SK-N-SH (cell line): ENCODE results near the gene FBXW9. TPM values are rescaled to one million over a fixed set of nuclear protein-coding genes. Genes with fewer than 3 reads are reported as not detected.
A peak's percentile ranks its signal among the peaks of the same experiment; 100 is the strongest.

ENCODE experiments used
- CTCF ChIA-PET: fragments of 300-600, 350-600 bp; formaldehyde crosslinking; extraction: SDS; loops from one replicate; lab custom pipeline; 2021; lab: Yijun Ruan, JAX
- POLR2A ChIA-PET: fragments of 350-600 bp; sonication (Branson Sonifier 250); formaldehyde crosslinking; extraction: SDS; loops from one replicate; lab custom pipeline; 2020; ENCODE audit warnings: antibody characterized with exemption, inconsistent platforms; lab: Yijun Ruan, JAX
- DNase-seq: peaks from one replicate; pipeline ENCODE4 v3.0.0; 2012
- H2AFZ ChIP-seq: fragments of 200-600 bp; sonication (generic); 2 replicates; pipeline ENCODE4 v1.8.1; 2016; ENCODE audit warnings: antibody characterized with exemption, mild to moderate bottlenecking, low read depth
- H3F3A ChIP-seq: fragments of 200-600 bp; sonication (generic); replicated peaks from 2 replicates; pipeline ENCODE3; 2016; ENCODE audit warnings: antibody characterized with exemption, mild to moderate bottlenecking; ENCODE audit not compliant: insufficient read depth
- H3K27ac ChIP-seq, 2 experiments: fragments of 200-500 bp in 1 of 2; fragments of 200-600 bp in 1 of 2; sonication (Bioruptor generic) in 1 of 2; sonication (generic), shearing (Covaris generic) in 1 of 2; 2 replicates each; pipeline versions ENCODE4 v1.5.1 to v1.6.1; 2014 to 2016; ENCODE audit warnings: low read depth in 2 of 2, inconsistent platforms in 1 of 2, low read length in 1 of 2, mild to moderate bottlenecking in 1 of 2, mixed read lengths in 1 of 2
- H3K27me3 ChIP-seq: fragments of 200-600 bp; sonication (generic), shearing (Covaris generic); 2 replicates; pipeline ENCODE4 v1.6.1; 2016; ENCODE audit warnings: mixed run types; ENCODE audit not compliant: insufficient read depth
- H3K36me3 ChIP-seq, 2 experiments: fragments of 200-500 bp in 1 of 2; fragments of 200-600 bp in 1 of 2; sonication (Bioruptor generic) in 1 of 2; sonication (generic) in 1 of 2; replicated peaks in 1 of 2; 2 replicates each; pipeline versions ENCODE3 to v1.5.1; 2014 to 2016; ENCODE audit warnings: low read length in 1 of 2, mild to moderate bottlenecking in 1 of 2; ENCODE audit not compliant: insufficient read depth in 2 of 2, control insufficient read depth in 1 of 2
- H3K4me1 ChIP-seq, 2 experiments: fragments of 200-500 bp in 1 of 2; fragments of 200-600 bp in 1 of 2; sonication (Bioruptor generic) in 1 of 2; sonication (generic), shearing (Covaris generic) in 1 of 2; 2 replicates each; pipeline versions ENCODE4 v1.5.1 to v1.6.1; 2014 to 2016; ENCODE audit warnings: low read depth in 1 of 2, low read length in 1 of 2, mixed run types in 1 of 2; ENCODE audit not compliant: insufficient read depth in 2 of 2, control insufficient read depth in 1 of 2
- H3K4me2 ChIP-seq: fragments of 200-600 bp; sonication (generic), shearing (Covaris generic); 2 replicates; pipeline ENCODE4 v1.6.1; 2017; ENCODE audit warnings: mixed run types
- H3K4me3 ChIP-seq, 2 experiments: fragments of 200-500 bp in 1 of 2; fragments of 200-600 bp in 1 of 2; sonication (Bioruptor generic) in 1 of 2; sonication (generic), shearing (Covaris generic) in 1 of 2; 2 replicates each; pipeline versions ENCODE4 v1.5.1 to v1.8.1; 2014 to 2016; ENCODE audit warnings: low read depth in 2 of 2, inconsistent platforms in 1 of 2, low read length in 1 of 2, mild to moderate bottlenecking in 1 of 2, mixed read lengths in 1 of 2, moderate library complexity in 1 of 2
- H3K79me2 ChIP-seq: fragments of 200-600 bp; sonication (generic); 2 replicates; pipeline ENCODE4 v1.8.1; 2017; ENCODE audit warnings: mild to moderate bottlenecking; ENCODE audit not compliant: insufficient read depth
- H3K9ac ChIP-seq: fragments of 200-600 bp; sonication (generic); 2 replicates; pipeline ENCODE4 v1.6.1; 2017; ENCODE audit warnings: mixed run types
- H3K9me2 ChIP-seq: fragments of 200-600 bp; sonication (generic); 2 replicates; pipeline ENCODE4 v1.6.1; 2017; ENCODE audit warnings: mixed run types
- H3K9me3 ChIP-seq: fragments of 200-600 bp; sonication (generic); 2 replicates; pipeline ENCODE4 v1.6.1; 2017; ENCODE audit warnings: mixed run types, mild to moderate bottlenecking, moderate library complexity
- H4K20me1 ChIP-seq: fragments of 200-600 bp; sonication (generic); 2 replicates; pipeline ENCODE4 v1.6.1; 2017; ENCODE audit warnings: mild to moderate bottlenecking, mixed run types; ENCODE audit not compliant: insufficient read depth
- CHD2 ChIP-seq: fragments of 150-350 bp; IDR thresholded peaks from 2 replicates; pipeline ENCODE4 v1.6.1; 2018; ENCODE audit warnings: low read length; ENCODE audit not compliant: partially characterized antibody
- GATA2 ChIP-seq: sonication (generic); formaldehyde crosslinking; IDR thresholded peaks from 2 replicates; pipeline ENCODE4 v1.5.0; 2020; ENCODE audit warnings: mild to moderate bottlenecking, missing genetic modification reagents
- JUND ChIP-seq: IDR thresholded peaks from 2 replicates; pipeline ENCODE4 v1.4.0; 2012
- MXI1 ChIP-seq: IDR thresholded peaks from 2 replicates; pipeline ENCODE4 v1.6.1; 2012; ENCODE audit warnings: mild to moderate bottlenecking, low read depth, low read length, improper control_type of control experiment
- NRF1 ChIP-seq: IDR thresholded peaks from 2 replicates; pipeline ENCODE4 v1.6.1; 2012; ENCODE audit warnings: low read depth, mild to moderate bottlenecking, low read length
- PBX3 ChIP-seq: IDR thresholded peaks from 2 replicates; pipeline ENCODE4; 2012
- POLR2AphosphoS5 ChIP-seq: IDR thresholded peaks from 2 replicates; pipeline ENCODE4 v1.6.1; 2012; ENCODE audit warnings: low read depth, low read length
- RXRA ChIP-seq: IDR thresholded peaks from 2 replicates; pipeline ENCODE4 v1.4.0; 2012; ENCODE audit warnings: low read depth, mild to moderate bottlenecking, borderline replicate concordance
- TEAD4 ChIP-seq: IDR thresholded peaks from 2 replicates; pipeline ENCODE4 v1.4.0; 2012; ENCODE audit warnings: mild to moderate bottlenecking, borderline replicate concordance; ENCODE audit not compliant: insufficient read depth
- WGBS: methylation state at CpG from one replicate; pipeline ENCODE4 v1.1.6; 2017; ENCODE audit warnings: low lambda C conversion rate; 5-methylcytosine and 5-hydroxymethylcytosine counted together
- polyA plus RNA-seq, 3 experiments: library from polyadenylated mRNA; depleted of rRNA; stranded (reverse); fragments of >200 nt; gene quantifications; 2 replicates each; pipeline ENCODE4 v1.2.3, GENCODE V29; 2012

FBXW9 gene
- polyA plus RNA-seq, 1 of the 3 experiments (the other 2 are of a cell fraction), result 26.6 TPM

GRCh38 chr19:12667731-12668302 lies 28.6 kb downstream of the FBXW9 start:
- no peaks in the 10 kb centered on the region for H3K27me3 ChIP-seq
- TF ChIP-seq MXI1 (no peak), CHD2 (no peak), PBX3 (no peak), TEAD4 (no peak)
- no peak overlapping the region; the same call in 1 of the 2 replicates for H3K9ac ChIP-seq
- peaks cover 51% of the 10 kb centered on the region for H3K79me2 ChIP-seq
- no peak for DNase-seq
- H3F3A ChIP-seq, result peaks cover 28% of the 10 kb centered on the region
- no peaks in the 10 kb centered on the region for H4K20me1 ChIP-seq
- H3K4me3 ChIP-seq, result peak overlapping the region; percentile 80 to 85; a peak in 3 of 4 replicates
- 55% methylated on average over 4 of the region's 4 CpGs for WGBS
- ChIA-PET POLR2A (interaction anchor here (0.6 kb wide), 1 partner anchor 13 kb away, joined by 3 read pairs; no protein-coding TSS in a partner anchor), CTCF (interaction anchor here (1.2 to 3.1 kb wide), 4 partner anchors 9 to 28 kb away, joined by 3 to 13 read pairs (median 8); no protein-coding TSS in a partner anchor)
- no peaks in the 10 kb centered on the region for H3K9me3 ChIP-seq
- H3K4me2 ChIP-seq, result peak overlapping the region; percentile 90
- no peaks in the 10 kb centered on the region for H3K9me2 ChIP-seq
- H3K27ac ChIP-seq, result no peak overlapping the region
- H3K36me3 ChIP-seq, result peaks cover 10 to 17% of the 10 kb centered on the region in 2 experiments
- H2AFZ ChIP-seq, result no peak overlapping the region
- H3K4me1 ChIP-seq, result peaks cover 5 to 35% of the 10 kb centered on the region in 2 experiments; a peak in 2 of 4 replicates

- Histone ChIP-seq H3K27me3 (no peaks in the 10 kb centered on the region), H3F3A (peaks cover 23% of the 10 kb centered on the region), H3K9me3 (no peaks in the 10 kb centered on the region), H4K20me1 (no peaks in the 10 kb centered on the region)
- CTCF ChIA-PET, result interaction anchor here (0.9 to 3.1 kb wide), 12 partner anchors 8 to 742 kb away, joined by 3 to 12 read pairs (median 4); no protein-coding TSS in a partner anchor
- TF ChIP-seq POLR2AphosphoS5, result peak; percentile 61; the same call in 1 of the 2 replicates
- TF ChIP-seq MXI1, result peak; percentile 48; the same call in 1 of the 2 replicates
- TF ChIP-seq JUND, result no peak
- no peak for TF ChIP-seq PBX3
- TF ChIP-seq RXRA, result no peak
- no peak for TF ChIP-seq NRF1
- no peak for TF ChIP-seq GATA2
- TF ChIP-seq, all 33 proteins: peak for 2
- Histone ChIP-seq H3K27ac (peak within 1 kb of the TSS; percentile 8 to 60; a peak in 1 of 4 replicates), H3K36me3 (peaks cover 7 to 20% of the 10 kb centered on the region in 2 experiments), H3K4me1 (peaks cover 5 to 35% of the 10 kb centered on the region in 2 experiments; a peak in 2 of 4 replicates), H3K4me2 (peak within 1 kb of the TSS; percentile 90), H3K9me2 (no peaks in the 10 kb centered on the region), H2AFZ (peak within 1 kb of the TSS; percentile 76), H3K9ac (peak within 1 kb of the TSS; percentile 82), H3K4me3 (peak within 1 kb of the TSS; percentile 71 to 94), H3K79me2 (peaks cover 51% of the 10 kb centered on the region)
- POLR2A ChIA-PET, result interaction anchor here (0.5 to 1.2 kb wide), 5 partner anchors 10 to 607 kb away, joined by 3 to 6 read pairs (median 4); no protein-coding TSS in a partner anchor
- WGBS, result 3% methylated on average over 25 of the region's 46 CpGs
- DNase-seq, result peak; percentile 98
Measured at GRCh38 chr19:12666265-12667048, 30.0 kb downstream of the FBXW9 start, which contains the start of the genes MAN2B1 and WDR83. MAN2B1 (minus strand) TSS chr19:12666742; CDS start chr19:12666701, 41 bp downstream. WDR83 (plus strand) TSS chr19:12666807; CDS start chr19:12669791, 2,984 bp downstream.
